K562 (cell line): ENCODE results near the gene ETS1. TPM values are rescaled to one million over a fixed set of nuclear protein-coding genes. Genes with fewer than 3 reads are reported as not detected.

Experiments
- ATAC-seq: fragments of 200-7000 bp; cut with Tn5 transposase; 3 replicates; pipeline ENCODE4 v1.9.1; 2020; ENCODE audit warnings: moderate library complexity
- BruUV-seq: library from RNA; stranded (reverse); fragments of 400-500 nt; replicated peaks from 2 replicates; lab custom pipeline; 2021; lab: Mats Ljungman, UMichigan
- CTCF ChIA-PET: fragments of 300-600 bp; formaldehyde crosslinking; extraction: SDS; loops from one replicate; lab custom pipeline; 2021; ENCODE audit warnings: low intra/inter-chr PET ratio; lab: Yijun Ruan, JAX
- POLR2A ChIA-PET: fragments of 300-600, 350-650 bp; sonication (Branson Sonifier 250); formaldehyde crosslinking; extraction: SDS; loops from one replicate; lab custom pipeline; 2021; ENCODE audit warnings: antibody characterized with exemption, inconsistent platforms; lab: Yijun Ruan, JAX
- DNase-seq, 4 experiments: peaks; one replicate each; pipeline versions ENCODE4 v3.0.0 to v3.0.0-alpha.2; 2011 to 2018; ENCODE audit warnings: low spot score in 3 of 4, mixed read lengths in 3 of 4; ENCODE audit errors: extremely low read depth in 1 of 4
- FAIRE-seq: peaks from 2 replicates; lab custom pipeline; 2011; peaks lifted over from hg19 to GRCh38; lab: Jason Lieb, UNC
- H2AFZ ChIP-seq: 2 replicates; pipeline ENCODE4 v1.6.0; 2011; ENCODE audit warnings: low read depth, low read length, control low read depth, inconsistent platforms
- H3K27ac ChIP-seq: fragments of 200-600 bp; 3 replicates; pipeline ENCODE4 v1.8.0; 2011; ENCODE audit warnings: low read depth, mild to moderate bottlenecking, control low read depth, inconsistent platforms, low read length, moderate library complexity, mixed read lengths; ENCODE audit errors: extremely low read depth
- H3K27me3 ChIP-seq, 2 experiments: fragments of 300-600 bp in 1 of 2; 2 replicates in 1 of 2; 3 replicates in 1 of 2; pipeline versions ENCODE4 v1.6.0 to v1.8.0; 2011; ENCODE audit warnings: inconsistent platforms in 2 of 2, low read length in 2 of 2, mild to moderate bottlenecking in 1 of 2, mixed read lengths in 1 of 2, moderate library complexity in 1 of 2; ENCODE audit not compliant: control insufficient read depth in 2 of 2, insufficient read depth in 2 of 2
- H3K36me3 ChIP-seq: fragments of 300-600 bp; 3 replicates; pipeline ENCODE4 v1.8.0; 2011; ENCODE audit warnings: mild to moderate bottlenecking, low read length, inconsistent platforms; ENCODE audit not compliant: control insufficient read depth, insufficient read depth
- H3K4me1 ChIP-seq, 2 experiments: fragments of 200-600 bp in 1 of 2; replicated peaks in 1 of 2; 2 replicates in 1 of 2; 3 replicates in 1 of 2; pipeline versions ENCODE4 v1.5.1 to v1.8.0; 2011; ENCODE audit warnings: inconsistent platforms in 2 of 2, low read length in 2 of 2, mild to moderate bottlenecking in 1 of 2, mixed read lengths in 1 of 2, moderate library complexity in 1 of 2; ENCODE audit not compliant: control insufficient read depth in 2 of 2, insufficient read depth in 2 of 2
- H3K4me2 ChIP-seq: 2 replicates; pipeline ENCODE4 v1.6.1; 2011; ENCODE audit warnings: low read length, control low read depth, inconsistent platforms, mixed read lengths; ENCODE audit not compliant: insufficient read depth
- H3K4me3 ChIP-seq: fragments of 200-600 bp; sonication (generic), shearing (Covaris generic); 2 replicates; pipeline ENCODE4 v1.5.1; 2016; ENCODE audit warnings: control low read depth, inconsistent platforms
- H3K79me2 ChIP-seq: fragments of 200-600 bp; 3 replicates; pipeline ENCODE4 v1.8.0; 2011; ENCODE audit warnings: low read length, inconsistent platforms; ENCODE audit not compliant: control insufficient read depth, insufficient read depth
- H3K9ac ChIP-seq, 2 experiments: 2 replicates each; pipeline versions ENCODE4 v1.6.0 to v1.6.1; 2011; ENCODE audit warnings: low read depth in 2 of 2, low read length in 2 of 2, control low read depth in 1 of 2, inconsistent platforms in 1 of 2, mild to moderate bottlenecking in 1 of 2, mixed read lengths in 1 of 2; ENCODE audit not compliant: insufficient read depth in 1 of 2
- H3K9me1 ChIP-seq: one replicate; pipeline ENCODE4 v1.6.0; 2011; ENCODE audit warnings: inconsistent platforms, mild to moderate bottlenecking, low read length, moderate library complexity; ENCODE audit not compliant: control insufficient read depth, insufficient read depth
- H3K9me3 ChIP-seq: replicated peaks from 2 replicates; pipeline ENCODE4 v1.5.1; 2011; ENCODE audit warnings: low read depth, low read length, inconsistent platforms; ENCODE audit not compliant: control insufficient read depth, insufficient read depth
- H4K20me1 ChIP-seq: replicated peaks from 2 replicates; pipeline ENCODE4 v1.6.1; 2011; ENCODE audit warnings: low read length, inconsistent platforms, mixed read lengths; ENCODE audit not compliant: control insufficient read depth, insufficient read depth
- CTCF ChIP-seq, 3 experiments: IDR thresholded peaks in 2 of 3; conservative IDR thresholded peaks in 1 of 3; 2 replicates each; pipeline ENCODE4 v1.5.1; 2011 to 2012; ENCODE audit warnings: low read length in 3 of 3, mild to moderate bottlenecking in 3 of 3, control low read depth in 2 of 3, improper control_type of control experiment in 1 of 3, inconsistent platforms in 1 of 3, low read depth in 1 of 3, mixed read lengths in 1 of 3, moderate library complexity in 1 of 3; ENCODE audit not compliant: insufficient read depth in 2 of 3
- KDM1A ChIP-seq, 2 experiments: fragments of 450-650 bp; IDR thresholded peaks; 2 replicates each; pipeline ENCODE4 v1.6.1; 2016; ENCODE audit warnings: mild to moderate bottlenecking in 2 of 2
- MCM2 ChIP-seq: fragments of 450-650 bp; IDR thresholded peaks from 2 replicates; pipeline ENCODE4 v1.6.1; 2017; ENCODE audit warnings: low read depth, mild to moderate bottlenecking
- NR4A1 ChIP-seq, 2 experiments: fragments of 250-450 bp in 1 of 2; fragments of 450-650 bp in 1 of 2; sonication (Bioruptor Pico) in 1 of 2; IDR thresholded peaks; 2 replicates each; pipeline versions ENCODE4 v1.4.0 to v1.6.1; 2016 to 2020; ENCODE audit warnings: mild to moderate bottlenecking in 2 of 2, missing compliant biosample characterization in 1 of 2, missing genetic modification characterization in 1 of 2, moderate library complexity in 1 of 2
- RAD21 ChIP-seq, 2 experiments: fragments of 250-450 bp in 1 of 2; fragments of 450-650 bp in 1 of 2; sonication (Bioruptor Pico) in 1 of 2; formaldehyde crosslinking in 1 of 2; IDR thresholded peaks in 1 of 2; conservative IDR thresholded peaks in 1 of 2; 2 replicates each; pipeline versions ENCODE4 v1.4.0 to v1.8.0; 2020 to 2022; ENCODE audit warnings: mild to moderate bottlenecking in 2 of 2, moderate library complexity in 1 of 2
- SRSF9 ChIP-seq: fragments of 200-400 bp; formaldehyde crosslinking; IDR thresholded peaks from 2 replicates; pipeline ENCODE4 v1.6.1; 2017; ENCODE audit warnings: low read depth, low read length, borderline replicate concordance
- USF1 ChIP-seq: sonication (generic); formaldehyde crosslinking; IDR thresholded peaks from 2 replicates; pipeline ENCODE4 v1.9.0; 2022; ENCODE audit warnings: mild to moderate bottlenecking, missing genetic modification reagents
- WGBS: fragments of 100-300 bp; shearing (Covaris generic); methylation state at CpG from one replicate; pipeline ENCODE4 v1.1.6; 2016; ENCODE audit warnings: low coverage, mixed read lengths; ENCODE audit not compliant: insufficient coverage; ENCODE audit errors: missing lambda C conversion rate; 5-methylcytosine and 5-hydroxymethylcytosine counted together
- in situ Hi-C: fragments of 300-500 bp; cut with MboI; formaldehyde crosslinking; loops from 4 replicates; pipeline ENCODE4 v1.15.0; 2018; ENCODE audit warnings: inconsistent platforms, mixed read lengths
- intact Hi-C: fragments of 100-400 bp; cut with micrococcal nuclease; formaldehyde crosslinking; loops from 2 replicates; pipeline ENCODE4 v1.14.2; 2022
- polyA plus RNA-seq, 8 experiments: library from polyadenylated mRNA; depleted of rRNA in 4 of 8; stranded (reverse) in 5 of 8; unstranded in 3 of 8; fragments of >200 nt; fragmentation: Nextera tagmentation in 2 of 8; fragmentation: Illumina TruSeq in 1 of 8; extraction: Ambion mirVana in 2 of 8; extraction: Trizol in 1 of 8; gene quantifications; 2 replicates each; pipeline versions ENCODE4 v1.2.1 to v1.2.3, GENCODE V29; 2011 to 2014; ENCODE audit warnings: inconsistent platforms in 1 of 8, missing spikeins in 1 of 8
- total RNA-seq, 7 experiments: library from RNA; depleted of rRNA in 6 of 7; stranded (reverse); fragments of >200 nt in 6 of 7; fragmentation: Illumina TruSeq in 2 of 7; extraction: Trizol in 2 of 7; gene quantifications; 2 replicates each; pipeline versions ENCODE4 v1.2.1 to v1.2.3, GENCODE V29; 2011 to 2021; ENCODE audit warnings: low replicate concordance in 1 of 7

ETS1 gene
- total and polyA plus RNA-seq, 9 of the 15 experiments (the other 6 are each of a cell fraction or from before 2014, with no cell fraction given): 0.04 to 1.4 (median 0.23) TPM

GRCh38 chr11:128555606-128556005 is 31.8 kb downstream of the ETS1 start:
- ATAC-seq (no peak), DNase-seq (no peak), FAIRE-seq (no peak)
- in situ Hi-C loops: no loop called here
- ChIA-PET POLR2A (no interaction called here), CTCF (no interaction called here)
- intact Hi-C loops: no loop called here
- Histone ChIP-seq H3K4me1 (no peaks in the 10 kb centered on the region; a peak in 1 of 5 replicates), H3K4me2 (no peak overlapping the region), H3K9me3 (no peaks in the 10 kb centered on the region), H3K79me2 (no peaks in the 10 kb centered on the region), H3K27ac (no peak overlapping the region), H3K27me3 (no peaks in the 10 kb centered on the region; a peak in 1 of 5 replicates), H3K9me1 (no peaks in the 10 kb centered on the region), H3K9ac (no peak overlapping the region), H3K36me3 (no peaks in the 10 kb centered on the region), H3K4me3 (no peak overlapping the region), H4K20me1 (no peaks in the 10 kb centered on the region), H2AFZ (no peak overlapping the region)
- WGBS: 0% methylated on average over 2 of the region's 2 CpGs
- no TSS peak for BruUV-seq
- TF ChIP-seq NR4A1 (CRISPR knock-in tag; IDR thresholded peaks at IDR 0.05): no peak
- TF ChIP-seq NR4A1 (tag; IDR thresholded peaks at IDR 0.05): no peak
- peak in 1 of 3 experiments; percentile 14; a peak in 1 of 6 replicates for TF ChIP-seq CTCF (IDR thresholded peaks at IDR 0.05 in 2 of 3, conservative IDR thresholded peaks at IDR 0.05 in 1 of 3; ENCODE audit: insufficient read depth in 2 of 3, low read depth in 1 of 3, low read length in 3 of 3)
- no peak for TF ChIP-seq USF1 (CRISPR knock-in tag)
- TF ChIP-seq RAD21 (CRISPR knock-in tag; conservative IDR thresholded peaks at IDR 0.05 in 1 of 2, IDR thresholded peaks at IDR 0.05 in 1 of 2): peak; percentile 24 to 33; a peak in 3 of 4 replicates
- TF ChIP-seq MCM2: no peak
- no peak for TF ChIP-seq SRSF9
- TF ChIP-seq KDM1A (IDR thresholded peaks at IDR 0.05): no peak
